BLaER1 treated with 17β-estradiol and CSF1 and Interleukin-3, amounts not matched to agents 10 nM and 100 nM (cell line): ENCODE measurements around the gene STXBP2.

Experiments
- H3K27ac ChIP-seq, 11 experiments: shearing (Covaris generic); formaldehyde crosslinking; 2 replicates each; pipeline ENCODE4 v1.8.1; 2022
- H3K27me3 ChIP-seq, 11 experiments: shearing (Covaris generic); formaldehyde crosslinking; 2 replicates each; pipeline ENCODE4 v1.8.1; 2022
- H3K36me3 ChIP-seq, 11 experiments: shearing (Covaris generic); formaldehyde crosslinking; 2 replicates each; pipeline ENCODE4 v1.8.1; 2022
- H3K4me1 ChIP-seq, 10 experiments: shearing (Covaris generic); formaldehyde crosslinking; 2 replicates each; pipeline ENCODE4 v1.8.1; 2022
- H3K4me2 ChIP-seq, 11 experiments: shearing (Covaris generic); formaldehyde crosslinking; 2 replicates each; pipeline ENCODE4 v1.8.1; 2022
- H3K4me3 ChIP-seq, 10 experiments: shearing (Covaris generic); formaldehyde crosslinking; 2 replicates each; pipeline ENCODE4 v1.8.1; 2022
- H3K9ac ChIP-seq, 11 experiments: shearing (Covaris generic); formaldehyde crosslinking; 2 replicates each; pipeline ENCODE4 v1.8.1; 2022
- H3K9me3 ChIP-seq, 11 experiments: shearing (Covaris generic); formaldehyde crosslinking; replicated peaks in 1 of 11; 2 replicates each; pipeline ENCODE4 v1.8.1; 2022
- H4K20me1 ChIP-seq, 11 experiments: shearing (Covaris generic); formaldehyde crosslinking; 2 replicates each; pipeline ENCODE4 v1.8.1; 2022
- Cebpa-rat ChIP-seq, 11 experiments: shearing (Covaris generic); IDR thresholded peaks; 2 replicates each; pipeline ENCODE4 v1.8.1; 2022

The STXBP2 gene

DNA sequence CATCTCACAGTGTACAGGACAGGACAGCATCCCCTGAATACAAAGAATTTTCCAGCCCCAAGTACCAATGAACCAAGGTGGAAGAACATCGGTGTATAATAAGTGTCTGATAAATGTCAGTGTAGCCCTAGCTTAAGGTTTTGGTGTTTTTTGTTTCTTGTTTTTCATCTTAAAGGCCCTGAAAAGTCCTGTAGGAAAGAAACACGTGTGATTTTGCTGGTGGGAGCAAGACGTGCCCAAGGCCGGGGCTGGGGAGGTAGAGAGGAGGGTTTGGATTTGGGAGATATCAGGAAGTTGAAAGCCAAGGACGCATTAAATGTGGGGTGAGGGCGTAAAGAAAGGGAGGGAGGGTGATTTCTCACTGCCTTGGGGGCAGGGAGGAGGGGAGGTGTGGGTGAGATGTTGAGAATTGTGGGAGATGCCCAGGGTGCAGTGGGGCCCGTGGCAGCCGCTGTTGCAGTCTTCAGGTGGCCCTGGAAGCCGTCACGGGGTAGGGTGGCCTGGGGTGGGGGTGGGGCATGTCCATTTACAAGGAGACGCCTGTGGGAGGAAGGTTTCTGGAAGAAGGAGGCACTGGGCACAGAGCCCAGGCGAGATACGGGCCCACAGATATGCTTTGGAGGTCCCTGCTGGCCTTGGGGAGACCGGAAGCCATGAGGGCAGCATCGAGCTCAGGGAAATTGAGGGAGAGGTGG, 34.5 kb upstream of the STXBP2 start:
- Histone ChIP-seq H3K36me3 (no peaks in the 10 kb centered on the region), H3K9me3 (peaks cover 0 to 7% (median 3%) of the 10 kb centered on the region in 11 experiments; a peak in 7 of 22 replicates), H4K20me1 (peaks cover 0 to 9% (median 0%) of the 10 kb centered on the region in 11 experiments; a peak in 5 of 22 replicates), H3K4me3 (no peak overlapping the region), H3K4me2 (no peak overlapping the region), H3K4me1 (0 out of 20 replicates have a peak, but pooled peaks cover 0 to 4% (median 0%) of the 10 kb centered on the region in 10 experiments), H3K27ac (no peak overlapping the region), H3K27me3 (peaks cover 16 to 45% (median 27%) of the 10 kb centered on the region in 11 experiments), H3K9ac (no peak overlapping the region)
- no peak for TF ChIP-seq Cebpa-rat (IDR thresholded peaks at IDR 0.05)

DNA sequence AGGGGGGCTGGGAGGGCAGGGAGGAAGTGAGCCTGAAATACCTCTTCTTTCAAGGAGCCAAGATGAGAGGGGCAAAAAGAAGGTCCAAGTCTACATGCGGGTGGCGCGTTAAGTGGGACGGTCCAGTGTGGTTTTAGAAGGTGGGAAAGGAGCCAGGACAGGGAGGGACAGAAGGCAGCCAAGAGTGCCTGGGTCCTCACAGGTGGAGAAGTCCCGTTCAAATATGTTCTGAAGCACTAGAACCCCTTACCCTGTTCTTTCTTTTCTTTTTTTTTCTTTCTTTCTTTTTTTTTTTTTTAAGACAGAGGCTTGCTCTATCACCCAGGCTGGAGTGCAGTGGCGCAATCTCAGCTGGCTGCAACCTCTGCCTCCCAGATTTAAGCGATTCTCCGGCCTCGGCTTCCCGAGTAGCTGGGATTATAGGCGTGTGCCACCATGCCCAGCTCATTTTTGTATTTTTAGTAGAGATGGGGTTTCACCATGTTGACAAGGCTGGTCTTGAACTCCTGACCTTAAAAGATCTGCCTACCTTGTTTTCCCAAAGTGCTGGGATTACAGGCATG, 33.9 kb upstream of the STXBP2 start:
- peaks cover 0 to 7% (median 3%) of the 10 kb centered on the region in 11 experiments; a peak in 7 of 22 replicates for H3K9me3 ChIP-seq
- H4K20me1 ChIP-seq = peaks cover 0 to 3% (median 0%) of the 10 kb centered on the region in 11 experiments; a peak in 4 of 22 replicates
- TF ChIP-seq Cebpa-rat (IDR thresholded peaks at IDR 0.05) = no peak
- no peak overlapping the region for H3K4me2 ChIP-seq
- H3K27ac ChIP-seq = no peak overlapping the region
- H3K4me1 ChIP-seq = 0 out of 20 replicates have a peak, but pooled peaks cover 0 to 6% (median 0%) of the 10 kb centered on the region in 10 experiments
- H3K4me3 ChIP-seq = no peak overlapping the region
- no peak overlapping the region for H3K9ac ChIP-seq
- peaks cover 9 to 39% (median 21%) of the 10 kb centered on the region in 11 experiments for H3K27me3 ChIP-seq
- H3K36me3 ChIP-seq = no peaks in the 10 kb centered on the region

DNA sequence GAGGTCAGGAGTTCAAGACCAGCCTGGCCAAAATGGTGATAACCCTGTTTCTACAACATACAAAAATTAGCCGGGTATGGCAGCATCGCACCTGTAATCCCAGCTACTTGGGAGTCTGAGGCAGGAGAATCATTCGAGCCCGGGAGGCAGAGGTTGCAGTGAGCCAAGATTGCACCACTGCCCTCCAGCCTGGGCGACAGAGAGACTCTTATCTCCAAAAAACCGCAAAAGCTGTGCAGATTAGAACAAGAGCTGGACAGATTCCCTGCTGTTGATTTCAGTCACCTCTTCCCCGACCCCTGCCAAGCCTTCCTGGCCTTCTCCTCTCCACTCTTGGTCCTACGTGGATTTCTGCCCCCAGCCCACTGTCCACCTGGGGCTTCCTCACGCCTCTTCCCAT, 33.0 kb upstream of the STXBP2 start:
- peaks cover 0 to 7% (median 3%) of the 10 kb centered on the region in 11 experiments; a peak in 7 of 22 replicates for H3K9me3 ChIP-seq
- H3K27ac ChIP-seq = no peak overlapping the region
- 0 out of 20 replicates have a peak, but pooled peaks cover 0 to 6% (median 0%) of the 10 kb centered on the region in 10 experiments for H3K4me1 ChIP-seq
- no peak overlapping the region for H3K4me3 ChIP-seq
- no peaks in the 10 kb centered on the region for H3K36me3 ChIP-seq
- H3K27me3 ChIP-seq = peaks cover under 1 to 30% (median 12%) of the 10 kb centered on the region in 11 experiments; a peak in 18 of 22 replicates
- H3K4me2 ChIP-seq = no peak overlapping the region
- H3K9ac ChIP-seq = no peak overlapping the region
- peaks cover 0 to 6% (median 0%) of the 10 kb centered on the region in 11 experiments; a peak in 3 of 22 replicates for H4K20me1 ChIP-seq
- no peak for TF ChIP-seq Cebpa-rat (IDR thresholded peaks at IDR 0.05)

DNA sequence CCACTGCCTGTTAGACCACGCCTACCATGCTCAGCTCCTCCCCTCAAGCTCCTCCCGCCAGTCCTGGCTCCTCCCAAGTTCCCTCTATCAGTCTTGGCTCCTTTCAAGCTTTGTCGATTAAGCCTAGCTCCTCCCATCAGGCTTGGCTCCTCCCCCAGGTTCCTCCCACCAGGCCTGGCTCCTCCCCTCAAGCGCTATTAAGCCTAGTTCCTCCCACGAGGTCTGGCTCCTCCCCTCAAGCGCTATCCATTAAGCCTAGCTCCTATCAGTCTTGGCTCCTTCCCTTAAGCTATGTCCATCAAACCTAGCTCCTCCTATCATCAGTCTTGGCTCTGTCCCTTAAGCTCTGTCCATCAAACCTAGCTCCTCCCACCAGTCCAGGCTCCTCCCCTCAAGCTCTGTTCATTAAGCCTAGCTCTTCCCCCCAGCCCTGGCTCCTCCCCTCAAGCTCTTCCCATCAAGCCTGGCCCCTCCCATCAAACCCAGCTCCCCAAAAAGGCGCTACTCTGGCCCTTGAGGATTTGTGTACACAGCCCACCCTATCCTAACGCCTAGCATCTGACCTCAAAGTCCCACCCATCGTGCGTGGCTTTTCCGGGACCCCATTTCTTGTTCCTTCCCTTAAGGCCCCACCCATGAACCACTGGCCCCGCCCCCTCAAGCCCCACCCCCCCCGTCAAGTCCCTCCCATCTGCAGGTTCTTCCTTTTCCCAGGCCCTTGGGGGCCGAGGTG, 31.3 kb upstream of the STXBP2 start:
- peaks cover 0 to 7% (median 3%) of the 10 kb centered on the region in 11 experiments; a peak in 7 of 22 replicates for H3K9me3 ChIP-seq
- no peak overlapping the region for H3K4me2 ChIP-seq
- H3K27me3 ChIP-seq = peaks cover 0 to 28% (median 11%) of the 10 kb centered on the region in 11 experiments; a peak in 10 of 22 replicates
- H3K36me3 ChIP-seq = no peaks in the 10 kb centered on the region
- H3K4me1 ChIP-seq = 0 out of 20 replicates have a peak, but pooled peaks cover 0 to 6% (median 0%) of the 10 kb centered on the region in 10 experiments
- no peak overlapping the region for H3K4me3 ChIP-seq
- no peak for TF ChIP-seq Cebpa-rat (IDR thresholded peaks at IDR 0.05)
- H4K20me1 ChIP-seq = peaks cover 0 to 6% (median 0%) of the 10 kb centered on the region in 11 experiments; a peak in 3 of 22 replicates
- no peak overlapping the region for H3K9ac ChIP-seq
- H3K27ac ChIP-seq = no peak overlapping the region

DNA sequence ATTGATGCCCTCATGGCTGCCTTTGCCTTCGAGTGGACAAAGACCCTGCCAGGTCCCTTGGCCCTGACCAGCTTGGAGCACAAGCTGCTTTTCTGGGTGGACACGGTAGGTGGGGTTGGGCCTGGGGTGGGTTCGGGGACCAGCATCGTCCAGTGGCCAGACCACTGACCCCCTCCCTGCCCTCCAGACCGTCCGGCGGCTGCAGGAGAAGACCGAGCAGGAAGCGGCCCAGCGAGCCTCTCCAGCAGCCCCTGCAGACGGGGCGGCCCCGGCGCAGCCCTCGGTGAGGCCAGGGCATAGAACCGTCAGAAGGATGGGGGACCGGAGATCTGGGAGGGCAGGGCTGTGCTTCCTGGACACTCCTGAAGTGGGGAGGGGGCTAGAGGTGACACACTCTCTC, 30.6 kb upstream of the STXBP2 start:
- Histone ChIP-seq H3K4me2 (no peak overlapping the region), H3K36me3 (no peaks in the 10 kb centered on the region), H3K27me3 (peaks cover 0 to 28% (median 11%) of the 10 kb centered on the region in 11 experiments; a peak in 10 of 22 replicates), H3K4me3 (no peak overlapping the region), H3K9me3 (peaks cover 0 to 7% (median 3%) of the 10 kb centered on the region in 11 experiments; a peak in 7 of 22 replicates), H3K9ac (no peak overlapping the region), H4K20me1 (peaks cover 0 to 6% (median 0%) of the 10 kb centered on the region in 11 experiments; a peak in 5 of 22 replicates), H3K27ac (no peak overlapping the region), H3K4me1 (0 out of 20 replicates have a peak, but pooled peaks cover 0 to 6% (median 0%) of the 10 kb centered on the region in 10 experiments)
- no peak for TF ChIP-seq Cebpa-rat (IDR thresholded peaks at IDR 0.05)

DNA sequence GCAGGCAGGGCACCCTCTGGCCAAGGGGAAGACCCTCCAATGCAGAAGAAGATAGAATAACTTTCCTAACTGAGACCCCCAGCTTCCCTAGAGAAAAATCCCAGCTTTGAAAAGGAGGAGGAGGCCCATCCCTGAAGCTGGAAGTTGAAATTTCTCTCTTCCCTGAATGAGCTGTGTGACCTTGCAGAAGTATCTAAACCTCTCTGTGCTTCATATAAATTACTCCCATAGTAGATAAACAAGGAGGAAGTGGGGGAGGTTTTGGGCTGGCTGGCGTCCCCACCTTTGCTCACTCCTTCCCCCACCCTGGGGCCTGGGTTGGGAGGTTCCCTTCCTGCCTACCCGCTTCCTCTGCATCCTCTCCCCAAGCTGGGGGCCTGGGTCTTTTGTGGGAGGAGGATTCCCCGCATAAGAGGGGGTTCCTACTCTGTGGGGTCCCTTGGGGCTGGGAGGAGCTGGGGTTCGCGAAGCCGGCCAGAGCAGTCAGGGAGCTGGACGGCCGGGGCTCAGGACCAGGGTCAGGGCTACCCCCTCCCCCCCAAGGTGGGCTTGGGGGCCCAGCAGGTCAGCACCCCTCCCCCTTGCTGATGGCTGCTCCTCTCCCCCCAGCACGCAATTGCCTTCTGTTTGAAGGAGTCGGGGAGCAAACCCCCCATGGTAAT, 29.6 kb upstream of the STXBP2 start:
- no peak for TF ChIP-seq Cebpa-rat (IDR thresholded peaks at IDR 0.05)
- Histone ChIP-seq H3K27ac (no peak overlapping the region), H3K4me2 (no peak overlapping the region), H4K20me1 (peaks cover 0 to 10% (median 0%) of the 10 kb centered on the region in 11 experiments; a peak in 6 of 22 replicates), H3K27me3 (peaks cover 0 to 24% (median 10%) of the 10 kb centered on the region in 11 experiments; a peak in 10 of 22 replicates), H3K9ac (no peak overlapping the region), H3K9me3 (peaks cover 0 to 7% (median 3%) of the 10 kb centered on the region in 11 experiments; a peak in 7 of 22 replicates), H3K4me1 (0 out of 20 replicates have a peak, but pooled peaks cover 0 to 6% (median 0%) of the 10 kb centered on the region in 10 experiments), H3K36me3 (no peaks in the 10 kb centered on the region), H3K4me3 (no peak overlapping the region)

DNA sequence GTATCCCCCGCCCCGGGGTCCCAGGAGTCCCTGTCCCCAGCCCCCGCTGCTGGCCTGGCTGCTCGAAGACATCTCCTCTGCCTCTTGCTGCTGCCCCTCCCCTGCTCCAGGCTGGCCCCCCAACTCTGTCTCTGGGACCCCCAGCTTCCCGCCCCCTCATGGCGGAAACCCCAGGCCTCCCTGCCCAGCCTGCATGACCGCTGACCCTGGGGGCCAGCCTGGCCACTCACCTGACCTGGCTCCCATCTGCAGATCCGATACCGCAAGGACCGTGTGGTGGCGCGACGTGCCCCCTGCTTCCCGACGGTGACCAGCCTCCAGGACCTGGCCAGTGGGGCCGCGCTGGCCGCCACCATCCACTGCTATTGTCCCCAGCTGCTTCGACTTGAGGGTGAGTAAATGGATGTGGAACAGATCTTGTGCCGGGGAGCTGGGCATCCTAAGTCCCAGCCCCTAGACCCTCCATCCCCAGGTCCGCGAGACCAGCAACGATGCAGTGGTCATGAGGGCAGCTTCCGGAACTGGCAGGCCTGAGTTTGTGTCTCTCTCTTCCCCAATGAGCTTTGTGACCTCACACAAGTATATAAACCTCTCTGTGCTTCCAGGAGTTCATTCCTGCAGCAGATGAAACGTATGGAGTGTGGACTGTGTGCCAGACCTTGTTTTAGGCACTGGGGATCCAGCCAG, 28.9 kb upstream of the STXBP2 start:
- no peak for TF ChIP-seq Cebpa-rat (IDR thresholded peaks at IDR 0.05)
- Histone ChIP-seq H3K36me3 (no peaks in the 10 kb centered on the region), H4K20me1 (peaks cover 0 to 13% (median 0%) of the 10 kb centered on the region in 11 experiments; a peak in 6 of 22 replicates), H3K4me3 (no peak overlapping the region), H3K4me1 (0 out of 20 replicates have a peak, but pooled peaks cover 0 to 6% (median 0%) of the 10 kb centered on the region in 10 experiments), H3K4me2 (no peak overlapping the region), H3K27ac (no peak overlapping the region), H3K9me3 (peaks cover 0 to 7% (median 3%) of the 10 kb centered on the region in 11 experiments; a peak in 7 of 22 replicates), H3K9ac (no peak overlapping the region), H3K27me3 (peaks cover 0 to 18% (median 8%) of the 10 kb centered on the region in 11 experiments; a peak in 10 of 22 replicates)
